GM12878 (cell line): ENCODE data around the gene DOP1A. TPM values are rescaled to one million over a fixed set of nuclear protein-coding genes. Genes with fewer than 3 reads are reported as not detected.

Source experiments
- ATAC-seq: fragments of 200-7000 bp; cut with Tn5 transposase; 3 replicates; pipeline ENCODE4 v1.9.1; 2020; ENCODE audit warnings: mild to moderate bottlenecking, moderate library complexity
- BruUV-seq: library from RNA; stranded (reverse); fragments of 400-500 nt; replicated peaks from 2 replicates; lab custom pipeline; 2021; lab: Mats Ljungman, UMichigan
- CTCF ChIA-PET: fragments of 300-600 bp; sonication (Branson Sonifier 250); formaldehyde crosslinking; extraction: SDS; loops from one replicate; lab custom pipeline; 2021; ENCODE audit warnings: inconsistent platforms; lab: Yijun Ruan, JAX
- POLR2A ChIA-PET: fragments of 350-600 bp; formaldehyde crosslinking; extraction: SDS; loops from one replicate; lab custom pipeline; 2021; ENCODE audit warnings: inconsistent platforms; lab: Charles Lee
- RAD21 ChIA-PET: fragments of 300-600 bp; sonication (Branson Sonifier 250); formaldehyde crosslinking; loops from one replicate; lab custom pipeline; 2023; ENCODE audit warnings: antibody characterized with exemption; ENCODE audit not compliant: unreplicated experiment; lab: Charles Lee
- SMC1A ChIA-PET: fragments of 300-600 bp; sonication (Branson Sonifier 250); formaldehyde crosslinking; loops from one replicate; lab custom pipeline; 2023; ENCODE audit not compliant: unreplicated experiment, uncharacterized antibody; lab: Charles Lee
- DNase-seq: peaks from one replicate; pipeline ENCODE4 v3.0.0-alpha.2; 2011; ENCODE audit warnings: low read depth, low spot score
- FAIRE-seq: peaks from 3 replicates; lab custom pipeline; 2011; peaks lifted over from hg19 to GRCh38; lab: Jason Lieb, UNC
- H2AFZ ChIP-seq: 2 replicates; pipeline ENCODE4 v1.6.0; 2011; ENCODE audit warnings: low read depth, low read length, control low read depth; ENCODE audit not compliant: control insufficient read depth
- H3K27ac ChIP-seq: 2 replicates; pipeline ENCODE4 v1.5.1; 2011; ENCODE audit warnings: control low read depth; ENCODE audit not compliant: control insufficient read depth, insufficient read depth
- H3K27me3 ChIP-seq, 2 experiments: replicated peaks in 1 of 2; 2 replicates each; pipeline versions ENCODE4 v1.6.0 to v1.6.1; 2011; ENCODE audit warnings: low read length in 1 of 2; ENCODE audit not compliant: control insufficient read depth in 2 of 2, insufficient read depth in 2 of 2
- H3K36me3 ChIP-seq, 2 experiments: 2 replicates each; pipeline ENCODE4 v1.5.1; 2011; ENCODE audit warnings: low read length in 1 of 2; ENCODE audit not compliant: control insufficient read depth in 2 of 2, insufficient read depth in 2 of 2
- H3K4me1 ChIP-seq: 2 replicates; pipeline ENCODE4 v1.6.1; 2011; ENCODE audit warnings: mild to moderate bottlenecking, low read length, moderate library complexity, mixed read lengths; ENCODE audit not compliant: control insufficient read depth, insufficient read depth
- H3K4me2 ChIP-seq: 2 replicates; pipeline ENCODE4 v1.6.0; 2011; ENCODE audit warnings: control low read depth; ENCODE audit not compliant: control insufficient read depth, insufficient read depth
- H3K4me3 ChIP-seq: fragments of 200-600 bp; sonication (generic); 2 replicates; pipeline ENCODE4 v1.5.1; 2016
- H3K79me2 ChIP-seq: 2 replicates; pipeline ENCODE4 v1.6.0; 2011; ENCODE audit warnings: low read length; ENCODE audit not compliant: control insufficient read depth, insufficient read depth
- H3K9ac ChIP-seq: 2 replicates; pipeline ENCODE4 v1.8.0; 2011; ENCODE audit warnings: low read length, control low read depth, mixed read lengths; ENCODE audit not compliant: control insufficient read depth, insufficient read depth
- H3K9me3 ChIP-seq: replicated peaks from 3 replicates; pipeline ENCODE4 v1.5.1; 2011; ENCODE audit warnings: mild to moderate bottlenecking, low read length; ENCODE audit not compliant: control insufficient read depth, insufficient read depth
- H4K20me1 ChIP-seq: 2 replicates; pipeline ENCODE4 v1.6.0; 2011; ENCODE audit not compliant: control insufficient read depth, insufficient read depth
- DPF2 ChIP-seq: fragments of 450-650 bp; IDR thresholded peaks from 2 replicates; pipeline ENCODE4 v1.6.1; 2017; ENCODE audit warnings: mild to moderate bottlenecking
- HDAC6 ChIP-seq: fragments of 200-600 bp; sonication (generic); IDR thresholded peaks from one replicate; pipeline ENCODE4 v1.8.0; 2017; ENCODE audit warnings: antibody characterized with exemption; ENCODE audit not compliant: unreplicated experiment
- PAX8 ChIP-seq: fragments of 450-650 bp; IDR thresholded peaks from 2 replicates; pipeline ENCODE4 v1.6.1; 2017; ENCODE audit warnings: mild to moderate bottlenecking, moderate library complexity
- SREBF1 ChIP-seq: IDR thresholded peaks from 2 replicates; pipeline ENCODE4 v1.6.1; 2012; ENCODE audit warnings: mild to moderate bottlenecking, low read length
- SUPT20H ChIP-seq: IDR thresholded peaks from 2 replicates; pipeline ENCODE4 v1.6.1; 2011; ENCODE audit warnings: low read depth, mild to moderate bottlenecking, low read length, moderate library complexity, borderline replicate concordance; ENCODE audit not compliant: control insufficient read depth
- SUZ12 ChIP-seq: fragments of 200-600 bp; sonication (generic); IDR thresholded peaks from one replicate; pipeline ENCODE4 v1.6.1; 2018; ENCODE audit warnings: antibody characterized with exemption, mild to moderate bottlenecking; ENCODE audit not compliant: unreplicated experiment
- WRNIP1 ChIP-seq: IDR thresholded peaks from 2 replicates; pipeline ENCODE4 v1.6.1; 2011; ENCODE audit warnings: low read depth, low read length, improper control_type of control experiment, borderline replicate concordance
- ZNF384 ChIP-seq: IDR thresholded peaks from 2 replicates; pipeline ENCODE4 v1.6.1; 2012; ENCODE audit warnings: low read depth, mild to moderate bottlenecking, low read length, improper control_type of control experiment, borderline replicate concordance
- WGBS: methylation state at CpG from one replicate; pipeline ENCODE4 v1.1.6; 2016; ENCODE audit warnings: low lambda C conversion rate; ENCODE audit not compliant: insufficient replicate concordance, insufficient coverage; ENCODE audit errors: missing lambda C conversion rate; 5-methylcytosine and 5-hydroxymethylcytosine counted together
- in situ Hi-C: fragments of 300-500 bp; cut with MboI; formaldehyde crosslinking; loops from 9 replicates; pipeline ENCODE4 v1.14.3; 2018; ENCODE audit warnings: mixed read lengths
- intact Hi-C: fragments of 100-400 bp; cut with micrococcal nuclease; formaldehyde crosslinking; loops from one replicate; pipeline ENCODE4 v1.14.2; 2022; ENCODE audit not compliant: unreplicated experiment
- polyA plus RNA-seq, 11 experiments: library from polyadenylated mRNA; depleted of rRNA in 4 of 11; unstranded in 6 of 11; stranded (reverse) in 5 of 11; fragments of >200 nt; fragmentation: Nextera tagmentation in 4 of 11; fragmentation: Illumina TruSeq in 1 of 11; extraction: Ambion mirVana in 4 of 11; extraction: Trizol in 1 of 11; gene quantifications; 1 replicate in 1 of 11; 2 replicates in 10 of 11; pipeline versions ENCODE4 v1.2.1 to v1.2.3, GENCODE V29; 2011 to 2016; ENCODE audit warnings: inconsistent platforms in 2 of 11, missing spikeins in 2 of 11, low read depth in 1 of 11
- total RNA-seq, 4 experiments: library from RNA; depleted of rRNA in 3 of 4; stranded (reverse); fragments of >200 nt in 3 of 4; fragmentation: Illumina TruSeq in 1 of 4; extraction: Trizol in 1 of 4; gene quantifications; 2 replicates each; pipeline versions ENCODE4 v1.2.1 to v1.2.3, GENCODE V29; 2013 to 2021
- TF ChIP-seq, protein P1 (sequence below): IDR thresholded peaks from 2 replicates; pipeline ENCODE4 v1.6.1; 2012; ENCODE audit warnings: low read depth, low read length, improper control_type of control experiment

Gene DOP1A
- total and polyA plus RNA-seq, 10 of the 15 experiments (the other 5 are each of a cell fraction or from before 2014, with no cell fraction given) = 1.9 to 22.9 (median 10.3) TPM

GRCh38 chr6:83168556-83168955 lies 101.1 kb downstream of the DOP1A start:
- H3K4me3 ChIP-seq = no peak overlapping the region
- H3K27me3 ChIP-seq = no peaks in the 10 kb centered on the region
- H3K4me2 ChIP-seq = no peak overlapping the region
- ATAC-seq (no peak), FAIRE-seq (no peak), DNase-seq (no peak)
- CTCF ChIA-PET = interaction anchor here (0.8 to 1.6 kb wide), 3 partner anchors 11 to 47 kb away, joined by 3 read pairs; no protein-coding TSS in a partner anchor
- H4K20me1 ChIP-seq = no peaks in the 10 kb centered on the region
- no peaks in the 10 kb centered on the region for H3K79me2 ChIP-seq
- WGBS = 81% methylated on average over 1 of the region's 1 CpG
- SMC1A ChIA-PET = no interaction called here
- RAD21 ChIA-PET = no interaction called here
- POLR2A ChIA-PET = no interaction called here
- BruUV-seq = TSS peak; percentile 18
- no peak overlapping the region for H3K9ac ChIP-seq
- peaks cover 5 to 40% of the 10 kb centered on the region in 2 experiments for H3K36me3 ChIP-seq
- intact Hi-C loops = no loop called here
- TF ChIP-seq DPF2 (no peak), SUZ12 (no peak), ZNF384 (no peak), WRNIP1 (no peak), PAX8 (no peak), SREBF1 (no peak), SUPT20H (no peak), HDAC6 (no peak)
- TF ChIP-seq, protein P1, sequence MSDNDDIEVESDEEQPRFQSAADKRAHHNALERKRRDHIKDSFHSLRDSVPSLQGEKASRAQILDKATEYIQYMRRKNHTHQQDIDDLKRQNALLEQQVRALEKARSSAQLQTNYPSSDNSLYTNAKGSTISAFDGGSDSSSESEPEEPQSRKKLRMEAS = no peak
- no peak overlapping the region for H3K27ac ChIP-seq
- no peaks in the 10 kb centered on the region for H3K9me3 ChIP-seq
- in situ Hi-C loops = no loop called here
- H2AFZ ChIP-seq = no peak overlapping the region
- H3K4me1 ChIP-seq = no peaks in the 10 kb centered on the region
